Common myeloid progenitor, CD34-positive (primary cell): ENCODE results near the gene ZNF835.

Experiments
- CTCF ChIA-PET: fragments of 350-600 bp; sonication (Branson Sonifier 250); formaldehyde crosslinking; loops from one replicate; lab custom pipeline; 2021; ENCODE audit warnings: antibody characterized with exemption; lab: Charles Lee
- POLR2A ChIA-PET: fragments of 350-600 bp; sonication (Branson Sonifier 250); formaldehyde crosslinking; loops from one replicate; lab custom pipeline; 2021; ENCODE audit warnings: antibody characterized with exemption; lab: Charles Lee
- DNase-seq, 3 donors: peaks; one replicate each; pipeline versions ENCODE4 v3.0.0 to v3.0.0-alpha.2; 2013
- H3K27ac ChIP-seq, 2 experiments: 1 replicate in 1 of 2; 2 replicates in 1 of 2; pipeline ENCODE4 v1.7.0; 2013; ENCODE audit warnings: inconsistent platforms in 2 of 2, low read length in 2 of 2, mild to moderate bottlenecking in 2 of 2, low read depth in 1 of 2, moderate library complexity in 1 of 2; ENCODE audit not compliant: severe bottlenecking in 2 of 2, insufficient read depth in 1 of 2, poor library complexity in 1 of 2
- H3K27me3 ChIP-seq, 5 experiments: replicated peaks in 2 of 5; 1 replicate in 3 of 5; 2 replicates in 2 of 5; pipeline versions ENCODE4 v1.6.1 to v1.7.0; 2013; ENCODE audit warnings: low read length in 4 of 5, mild to moderate bottlenecking in 2 of 5, moderate library complexity in 2 of 5, inconsistent platforms in 1 of 5; ENCODE audit not compliant: insufficient read depth in 5 of 5, control insufficient read depth in 4 of 5
- H3K36me3 ChIP-seq, 4 experiments: 1 replicate in 2 of 4; 2 replicates in 2 of 4; pipeline versions ENCODE4 v1.6.1 to v1.7.0; 2013; ENCODE audit warnings: low read length in 3 of 4, control low read depth in 1 of 4, mild to moderate bottlenecking in 1 of 4; ENCODE audit not compliant: control insufficient read depth in 4 of 4, insufficient read depth in 4 of 4
- H3K4me1 ChIP-seq, 4 experiments: 1 replicate in 3 of 4; 2 replicates in 1 of 4; pipeline versions ENCODE4 v1.6.1 to v1.7.1; 2013; ENCODE audit warnings: low read length in 3 of 4, mild to moderate bottlenecking in 3 of 4, control low read depth in 1 of 4, inconsistent platforms in 1 of 4, moderate library complexity in 1 of 4; ENCODE audit not compliant: control insufficient read depth in 4 of 4, insufficient read depth in 4 of 4; ENCODE audit errors: control extremely low read depth in 1 of 4
- H3K4me3 ChIP-seq, 7 experiments: 1 replicate in 4 of 7; 2 replicates in 3 of 7; pipeline versions ENCODE4 v1.5.1 to v1.7.0; 2013; ENCODE audit warnings: mild to moderate bottlenecking in 7 of 7, low read length in 6 of 7, moderate library complexity in 6 of 7, inconsistent platforms in 2 of 7, low read depth in 2 of 7, control low read depth in 1 of 7; ENCODE audit not compliant: insufficient read depth in 4 of 7, control insufficient read depth in 1 of 7; ENCODE audit errors: extremely low read depth in 1 of 7
- H3K9me3 ChIP-seq, 5 experiments: 1 replicate in 4 of 5; 2 replicates in 1 of 5; pipeline versions ENCODE4 v1.6.1 to v1.7.1; 2013; ENCODE audit warnings: low read length in 4 of 5, mild to moderate bottlenecking in 2 of 5, inconsistent platforms in 1 of 5, low read depth in 1 of 5, moderate library complexity in 1 of 5; ENCODE audit not compliant: control insufficient read depth in 4 of 5, insufficient read depth in 2 of 5; ENCODE audit errors: control extremely low read depth in 1 of 5
- WGBS: methylation state at CpG from one replicate; pipeline ENCODE4 v1.1.5; 2013; ENCODE audit not compliant: insufficient coverage; 5-methylcytosine and 5-hydroxymethylcytosine counted together

ZNF835 gene

DNA sequence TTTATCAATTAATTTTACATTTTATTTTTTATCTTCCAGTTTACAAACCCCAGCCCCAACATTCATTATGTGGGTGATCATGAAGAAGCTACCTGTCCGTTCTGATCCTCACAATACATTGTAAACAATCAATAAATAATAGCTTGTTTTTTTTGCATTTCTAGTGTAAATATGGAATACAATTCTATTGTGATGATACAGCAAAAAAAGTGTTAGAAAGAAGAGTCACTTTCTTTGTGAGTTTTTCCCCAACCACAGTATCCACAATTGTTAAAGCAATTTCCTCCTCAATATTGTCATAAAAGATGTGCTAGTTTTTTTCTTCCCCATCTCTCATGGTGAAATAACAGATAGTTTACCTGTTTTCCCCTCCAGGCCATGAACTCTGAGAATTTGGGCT is 30.3 kb upstream of the ZNF835 start:
- Histone ChIP-seq H3K4me3 (no peak overlapping the region), H3K27ac (no peak overlapping the region), H3K36me3 (no peaks in the 10 kb centered on the region), H3K27me3 (no peaks in the 10 kb centered on the region), H3K9me3 (peaks cover 0 to 6% (median 1%) of the 10 kb centered on the region in 5 experiments), H3K4me1 (no peaks in the 10 kb centered on the region)
- CTCF ChIA-PET: no interaction called here
- no CpG with 5 or more reads among the region's 1 CpG for WGBS
- POLR2A ChIA-PET: no interaction called here
- DNase-seq: no peak

DNA sequence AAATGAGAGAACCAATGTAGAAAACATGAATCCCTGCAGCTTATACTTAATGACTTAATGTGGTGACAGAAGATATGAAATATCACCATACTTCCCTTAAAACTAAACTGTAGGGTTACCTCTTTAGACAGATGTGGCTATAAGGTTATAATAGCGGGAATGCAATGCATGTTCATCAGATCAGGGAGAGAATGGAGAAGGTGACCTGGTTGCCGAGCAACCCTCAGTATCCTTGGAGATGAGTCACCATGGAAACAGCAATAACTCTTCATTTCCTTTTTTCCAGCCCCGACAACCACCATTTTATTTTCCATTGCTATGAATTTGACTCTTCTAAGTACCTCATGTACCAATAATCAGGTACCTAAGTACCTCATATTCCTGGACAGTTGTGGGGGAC is 28.0 kb upstream of the ZNF835 start:
- peaks cover 0 to 3% (median 0%) of the 10 kb centered on the region in 5 experiments for H3K9me3 ChIP-seq
- CTCF ChIA-PET: no interaction called here
- H3K4me3 ChIP-seq: no peak overlapping the region
- no peaks in the 10 kb centered on the region for H3K27me3 ChIP-seq
- H3K27ac ChIP-seq: no peak overlapping the region
- H3K36me3 ChIP-seq: no peaks in the 10 kb centered on the region
- no peaks in the 10 kb centered on the region for H3K4me1 ChIP-seq
- POLR2A ChIA-PET: no interaction called here
- no peak for DNase-seq
- 100% methylated on average over 1 of the region's 3 CpGs for WGBS

DNA sequence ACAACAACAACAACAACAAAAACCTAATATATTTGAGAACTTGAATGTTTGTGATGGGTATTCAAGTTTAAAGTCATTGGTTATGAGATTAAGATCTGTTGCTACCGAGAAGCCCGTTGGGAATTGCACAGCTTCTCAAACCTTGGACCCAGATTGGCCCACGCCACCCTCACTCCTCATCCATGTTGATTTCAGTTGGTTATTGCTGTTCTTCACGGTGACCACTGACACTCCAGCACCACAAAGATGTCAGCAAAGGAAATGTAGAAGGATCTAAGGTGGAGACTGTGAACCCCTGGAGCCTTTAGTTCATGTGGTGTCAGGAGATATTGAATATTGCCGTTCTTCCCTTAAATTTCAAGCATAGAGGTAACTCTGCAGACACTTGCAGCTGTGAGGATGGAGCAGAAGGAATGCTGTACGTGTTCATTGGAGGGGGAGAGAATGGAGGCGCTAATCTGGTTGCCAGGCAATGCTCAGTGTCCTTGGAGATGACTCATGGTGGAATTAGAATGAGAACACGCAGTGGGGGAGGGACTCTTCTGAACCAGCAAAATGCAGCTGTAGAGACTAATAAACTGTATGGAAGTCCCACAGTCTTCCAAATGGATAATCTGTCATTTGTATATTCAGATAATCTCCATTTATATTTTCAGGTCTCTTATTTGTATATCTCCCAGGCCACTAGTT is 20.8 kb upstream of the ZNF835 start:
- Histone ChIP-seq H3K4me1 (peaks cover 3 to 16% (median 4%) of the 10 kb centered on the region in 4 experiments), H3K27ac (no peak overlapping the region), H3K27me3 (no peaks in the 10 kb centered on the region), H3K4me3 (no peak overlapping the region), H3K36me3 (no peaks in the 10 kb centered on the region), H3K9me3 (peaks cover 0 to 2% (median 0%) of the 10 kb centered on the region in 5 experiments)
- ChIA-PET CTCF (no interaction called here), POLR2A (no interaction called here)
- WGBS: 96% methylated on average over 6 of the region's 8 CpGs
- peak in 2 of 3 donors; percentile 24 to 36 for DNase-seq

DNA sequence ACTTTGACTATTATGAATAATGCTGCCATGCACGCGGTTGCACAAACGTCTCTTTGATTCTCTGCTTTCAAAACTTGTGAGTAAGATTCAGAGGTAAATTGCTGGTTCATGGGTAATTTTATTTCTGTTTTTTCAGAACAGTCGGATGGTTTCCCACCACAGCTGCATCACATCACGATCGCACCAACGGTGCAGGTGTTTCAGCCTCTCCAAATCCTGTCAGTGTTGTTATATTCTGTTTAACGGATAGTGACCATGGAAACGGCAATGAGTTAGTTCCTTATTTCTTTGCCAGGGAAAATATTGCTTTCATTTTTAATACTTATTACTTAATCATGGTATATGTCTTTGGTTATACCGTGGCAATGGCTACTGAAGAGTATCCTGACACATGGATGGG is 19.1 kb upstream of the ZNF835 start:
- Histone ChIP-seq H3K4me1 (peaks cover 3 to 16% (median 4%) of the 10 kb centered on the region in 4 experiments), H3K36me3 (no peaks in the 10 kb centered on the region), H3K4me3 (peak overlapping the region in 1 of 7 experiments; percentile 35), H3K27me3 (no peaks in the 10 kb centered on the region), H3K9me3 (peaks cover 0 to 2% (median 0%) of the 10 kb centered on the region in 5 experiments), H3K27ac (peak overlapping the region in 1 of 2 experiments; percentile 34)
- DNase-seq: peak; percentile 88 to 98 (median 95)
- POLR2A ChIA-PET: no interaction called here
- WGBS: no CpG with 5 or more reads among the region's 10 CpGs
- CTCF ChIA-PET: no interaction called here

DNA sequence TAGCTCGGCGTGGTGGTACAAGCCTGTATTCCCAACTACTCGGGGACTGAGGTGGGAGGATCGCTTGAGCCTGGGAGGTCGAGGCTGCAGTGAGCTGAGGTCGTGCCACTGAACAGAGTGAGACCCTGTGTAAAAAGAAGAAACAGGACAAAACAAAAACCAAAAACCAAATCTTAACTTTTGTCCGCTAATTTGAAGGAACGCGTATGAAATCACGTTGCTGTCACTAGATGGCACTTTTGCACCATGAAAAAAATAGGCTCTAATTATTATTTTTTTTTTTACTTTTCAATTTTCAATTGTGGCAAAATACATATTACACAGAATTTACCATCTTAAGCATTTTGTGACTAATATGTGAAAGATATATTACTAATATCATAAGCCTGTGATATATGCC is 17.6 kb upstream of the ZNF835 start:
- H3K4me3 ChIP-seq: no peak overlapping the region
- ChIA-PET POLR2A (no interaction called here), CTCF (no interaction called here)
- DNase-seq: peak; percentile 17 to 59 (median 51)
- H3K36me3 ChIP-seq: no peaks in the 10 kb centered on the region
- peaks cover 0 to 2% (median 0%) of the 10 kb centered on the region in 5 experiments for H3K9me3 ChIP-seq
- 97% methylated on average over 5 of the region's 10 CpGs for WGBS
- H3K4me1 ChIP-seq: peaks cover 3 to 16% (median 4%) of the 10 kb centered on the region in 4 experiments
- no peaks in the 10 kb centered on the region for H3K27me3 ChIP-seq
- no peak overlapping the region for H3K27ac ChIP-seq

DNA sequence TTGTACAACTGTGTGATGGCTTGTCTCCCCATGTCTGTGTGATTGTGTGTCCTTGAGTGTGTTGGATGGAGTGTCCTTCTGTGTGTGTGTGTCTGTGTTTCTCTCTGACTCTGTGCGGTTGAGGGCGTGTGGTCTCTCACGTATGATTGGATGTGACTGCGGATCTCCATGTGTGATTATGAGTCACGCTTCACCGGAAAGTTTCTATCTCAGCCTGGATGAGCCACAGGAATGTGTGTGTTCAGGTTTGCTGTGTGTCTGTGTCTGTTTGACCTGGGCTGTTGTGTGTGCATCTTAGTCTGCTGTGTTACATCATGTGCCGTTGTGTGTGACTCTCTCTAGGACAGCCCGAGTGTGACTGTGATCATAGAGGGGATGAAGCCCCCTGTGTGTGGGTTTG is 15.5 kb upstream of the ZNF835 start:
- H3K27ac ChIP-seq: no peak overlapping the region
- DNase-seq: no peak
- 100% methylated on average over 1 of the region's 8 CpGs for WGBS
- H3K4me1 ChIP-seq: peaks cover 3 to 16% (median 4%) of the 10 kb centered on the region in 4 experiments
- POLR2A ChIA-PET: no interaction called here
- no peak overlapping the region for H3K4me3 ChIP-seq
- no peaks in the 10 kb centered on the region for H3K27me3 ChIP-seq
- H3K36me3 ChIP-seq: no peaks in the 10 kb centered on the region
- H3K9me3 ChIP-seq: peaks cover 0 to 2% (median 0%) of the 10 kb centered on the region in 5 experiments
- CTCF ChIA-PET: no interaction called here

DNA sequence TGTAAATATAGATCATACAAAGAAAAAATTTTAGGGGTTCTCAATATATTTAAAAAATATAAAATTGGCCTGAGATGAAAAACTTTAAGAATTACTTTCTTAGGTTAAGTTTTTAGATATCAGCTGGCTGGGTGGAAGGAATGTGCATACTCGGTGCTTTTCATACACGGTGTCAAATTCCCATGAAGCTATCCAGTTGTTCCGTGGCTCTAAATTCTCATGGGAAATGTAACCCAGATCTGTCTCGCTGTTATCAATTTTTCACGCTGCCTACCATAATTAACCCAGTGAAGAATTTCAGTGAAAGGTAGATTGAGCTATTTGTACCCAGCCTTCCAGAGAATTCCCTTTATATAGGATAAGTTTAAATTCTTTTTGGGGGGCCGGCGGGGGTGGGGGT is 11.6 kb upstream of the ZNF835 start:
- Histone ChIP-seq H3K4me3 (no peak overlapping the region), H3K9me3 (no peaks in the 10 kb centered on the region), H3K36me3 (no peaks in the 10 kb centered on the region), H3K27ac (no peak overlapping the region), H3K27me3 (no peaks in the 10 kb centered on the region), H3K4me1 (no peaks in the 10 kb centered on the region)
- ChIA-PET POLR2A (no interaction called here), CTCF (no interaction called here)
- WGBS: 92% methylated on average over 2 of the region's 7 CpGs
- DNase-seq: no peak
